Prostate gland (tissue), 2 donors: ENCODE results near the gene GALNT2. TPM values are rescaled to one million over a fixed set of nuclear protein-coding genes. Genes with fewer than 3 reads are reported as not detected.

Experiments
- DNase-seq: peaks from one replicate; pipeline ENCODE4 v3.0.0-alpha.2; 2019; ENCODE audit warnings: low spot score
- H3K27ac ChIP-seq, 2 donors: fragments of 200-600 bp; sonication (generic); 2 replicates each; pipeline ENCODE4 v1.5.1; 2017 to 2019
- H3K27me3 ChIP-seq: fragments of 200-600 bp; sonication (generic); replicated peaks from 2 replicates; pipeline ENCODE4 v1.5.1; 2019; ENCODE audit not compliant: insufficient read depth
- H3K36me3 ChIP-seq, 2 donors: fragments of 200-600 bp; sonication (generic); 1 replicate in 1 of 2; 2 replicates in 1 of 2; pipeline versions ENCODE4 v1.5.1 to v1.8.1; 2017 to 2019
- H3K4me1 ChIP-seq: fragments of 200-600 bp; sonication (generic); replicated peaks from 2 replicates; pipeline ENCODE4 v1.5.1; 2019
- H3K4me3 ChIP-seq, 2 donors: fragments of 200-600 bp; sonication (generic); 2 replicates each; pipeline ENCODE4 v1.5.1; 2017 to 2019
- H3K9me3 ChIP-seq: fragments of 200-600 bp; sonication (generic); 2 replicates; pipeline ENCODE4 v1.5.1; 2017
- CTCF ChIP-seq, 4 experiments: fragments of 200-600 bp in 2 of 4; fragments of 450-650 bp in 2 of 4; sonication (generic) in 2 of 4; IDR thresholded peaks; 1 replicate in 3 of 4; 2 replicates in 1 of 4; pipeline ENCODE4 v1.5.1; 2016 to 2019; ENCODE audit warnings: antibody characterized with exemption in 4 of 4, mild to moderate bottlenecking in 2 of 4, moderate library complexity in 2 of 4
- POLR2A ChIP-seq: fragments of 450-650 bp; IDR thresholded peaks from one replicate; pipeline ENCODE4 v1.6.1; 2016; ENCODE audit warnings: antibody characterized with exemption, mild to moderate bottlenecking
- POLR2AphosphoS5 ChIP-seq: sonication (generic); formaldehyde crosslinking; IDR thresholded peaks from one replicate; pipeline ENCODE4 v1.6.1; 2017; ENCODE audit warnings: antibody characterized with exemption
- WGBS: methylation state at CpG from one replicate; pipeline ENCODE4 v1.1.5; 2018; 5-methylcytosine and 5-hydroxymethylcytosine counted together
- intact Hi-C: fragments of 100-400 bp; cut with DNase I; formaldehyde crosslinking; loops from one replicate; pipeline ENCODE4 v1.14.2; 2022
- total RNA-seq, 2 donors: library from RNA; depleted of rRNA; stranded (reverse); fragments of >200 nt; gene quantifications; one replicate each; pipeline ENCODE4 v1.1.0, GENCODE V29; 2016

GALNT2 gene
- total RNA-seq, 2 donors from 2014 or later: 34.1 to 125 TPM

- H3K27ac ChIP-seq: no peak overlapping the region
- 34% methylated on average over 14 of the region's 14 CpGs for WGBS
- TF ChIP-seq CTCF (IDR thresholded peaks at IDR 0.05) (peak; percentile 74 to 91 (median 88)), POLR2A (no peak), POLR2AphosphoS5 (peak; percentile 62)
- H3K9me3 ChIP-seq: no peaks in the 10 kb centered on the region
- H3K27me3 ChIP-seq: no peaks in the 10 kb centered on the region
- no peaks in the 10 kb centered on the region for H3K36me3 ChIP-seq
- DNase-seq: peak; percentile 69
- H3K4me3 ChIP-seq: no peak overlapping the region
- intact Hi-C loops: loop anchor here (2.0 kb wide), 1 partner anchor 650 kb away; no protein-coding TSS in a partner anchor
- no peaks in the 10 kb centered on the region for H3K4me1 ChIP-seq
Measured at GRCh38 chr1:230310381-230311163, 243.5 kb downstream of the GALNT2 start.

GRCh38 chr1:230312676-230313075, 245.6 kb downstream of the GALNT2 start:
- H3K4me3 ChIP-seq: no peak overlapping the region
- DNase-seq: no peak
- TF ChIP-seq POLR2A (no peak), CTCF (IDR thresholded peaks at IDR 0.05) (no peak), POLR2AphosphoS5 (no peak)
- H3K4me1 ChIP-seq: no peaks in the 10 kb centered on the region
- no peak overlapping the region for H3K27ac ChIP-seq
- no peaks in the 10 kb centered on the region for H3K27me3 ChIP-seq
- H3K9me3 ChIP-seq: no peaks in the 10 kb centered on the region
- 45% methylated on average over 3 of the region's 3 CpGs for WGBS
- no peaks in the 10 kb centered on the region for H3K36me3 ChIP-seq
- intact Hi-C loops: no loop called here

- DNase-seq: no peak
- H3K27ac ChIP-seq: no peak overlapping the region
- H3K36me3 ChIP-seq: no peaks in the 10 kb centered on the region
- no peaks in the 10 kb centered on the region for H3K27me3 ChIP-seq
- WGBS: 72% methylated on average over 12 of the region's 12 CpGs
- H3K9me3 ChIP-seq: no peaks in the 10 kb centered on the region
- TF ChIP-seq CTCF (IDR thresholded peaks at IDR 0.05): no peak
- intact Hi-C loops: no loop called here
- no peaks in the 10 kb centered on the region for H3K4me1 ChIP-seq
- no peak overlapping the region for H3K4me3 ChIP-seq
Measured at GRCh38 chr1:230313453-230314141, 246.6 kb downstream of the GALNT2 start.

GRCh38 chr1:230314142-230314470, 247.1 kb downstream of the GALNT2 start:
- intact Hi-C loops: no loop called here
- WGBS: 79% methylated on average over 8 of the region's 8 CpGs

More at GRCh38 chr1:230314142-230314470, 247.1 kb downstream of the GALNT2 start:
- Histone ChIP-seq H3K4me3 (no peak overlapping the region), H3K27me3 (no peaks in the 10 kb centered on the region), H3K36me3 (no peaks in the 10 kb centered on the region), H3K27ac (no peak overlapping the region), H3K4me1 (no peaks in the 10 kb centered on the region), H3K9me3 (no peaks in the 10 kb centered on the region)
- TF ChIP-seq POLR2A (no peak), POLR2AphosphoS5 (no peak), CTCF (IDR thresholded peaks at IDR 0.05) (no peak)
- DNase-seq: no peak
